Right lobe of liver (tissue), 4 donors: ENCODE data around the gene KIF13A.

ENCODE experiments used
- CTCF ChIP-seq, 4 donors: fragments of 200-600 bp in 3 of 4; fragments of 450-650 bp in 1 of 4; IDR thresholded peaks; one replicate each; pipeline versions ENCODE4 v1.5.1 to v1.8.0; 2016 to 2022; ENCODE audit warnings: antibody characterized with exemption in 4 of 4, mild to moderate bottlenecking in 2 of 4
- POLR2A ChIP-seq: fragments of 450-650 bp; IDR thresholded peaks from one replicate; pipeline ENCODE4 v1.6.1; 2017; ENCODE audit warnings: antibody characterized with exemption, mild to moderate bottlenecking
- donor health status: DM: no; HTN: no; CAD: no.
- donor health status: DM: no; HTN: no; CAD: no.
- donor health status: DM: no; HTN: yes; CAD: no.

GRCh38 chr6:17979479-17979878, 8.0 kb downstream of the KIF13A start:
- TF ChIP-seq CTCF (IDR thresholded peaks at IDR 0.05) (no peak), POLR2A (no peak)
